SH-SY5Y (cell line): Measurements from ENCODE around the gene PRRT1.

Experiments used
- GATA2 ChIP-seq: IDR thresholded peaks from 2 replicates; pipeline ENCODE4 v1.6.1; 2011; ENCODE audit warnings: mild to moderate bottlenecking, low read depth, low read length
- GATA3 ChIP-seq: IDR thresholded peaks from 2 replicates; pipeline ENCODE4 v1.6.1; 2011; ENCODE audit warnings: low read depth, mild to moderate bottlenecking, low read length, moderate library complexity

The PRRT1 gene

DNA sequence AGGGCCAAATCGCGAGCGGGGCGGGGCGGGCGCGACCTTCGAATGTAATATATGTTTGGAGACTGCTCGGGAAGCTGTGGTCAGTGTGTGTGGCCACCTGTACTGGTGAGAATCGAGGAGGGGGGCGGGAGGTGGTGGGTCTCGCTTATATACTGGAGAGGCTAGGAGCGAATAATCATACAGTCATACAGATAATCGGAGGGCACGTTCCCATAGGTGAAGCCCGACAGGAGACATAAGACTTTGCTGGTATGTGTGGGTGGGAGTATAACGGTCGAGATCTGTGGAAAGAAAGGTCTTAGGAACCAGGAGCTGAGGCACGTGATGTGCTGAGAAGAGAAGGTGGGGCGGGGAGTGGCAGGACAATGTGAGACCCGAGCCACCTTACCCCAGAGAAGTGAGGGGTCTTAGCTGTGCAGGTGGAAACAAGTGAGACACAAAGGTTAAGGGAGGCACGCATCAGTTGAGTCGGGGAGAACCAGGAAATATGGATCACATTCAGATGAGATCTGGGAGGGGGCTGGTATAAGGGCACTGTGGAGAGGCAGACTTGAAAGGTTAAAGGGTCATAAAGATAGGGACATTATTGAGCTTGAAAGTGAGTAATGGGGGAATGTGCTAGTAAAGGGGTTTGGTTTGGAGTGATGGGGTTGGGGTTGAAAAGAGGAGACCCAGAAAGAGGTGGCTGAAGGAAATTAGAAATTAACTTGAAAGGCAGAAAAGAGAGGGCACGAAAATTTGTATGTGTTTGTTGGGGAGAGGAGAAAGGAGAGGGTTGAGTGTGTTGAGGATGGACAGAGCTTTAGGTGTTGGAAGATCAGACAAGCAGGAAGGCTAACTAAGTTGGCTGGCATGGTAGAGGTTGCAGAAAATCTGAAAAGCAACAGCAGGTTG is 27.1 kb upstream of the PRRT1 start:
- TF ChIP-seq GATA3 (no peak), GATA2 (no peak)

- TF ChIP-seq GATA3 = no peak
- no peak for TF ChIP-seq GATA2
Observed at GRCh38 chr6:32177788-32178546, 26.2 kb upstream of the PRRT1 start, which contains the start of gene RNF5. RNF5 (plus strand) TSS chr6:32178405; CDS start chr6:32178512, 107 bp downstream.

DNA sequence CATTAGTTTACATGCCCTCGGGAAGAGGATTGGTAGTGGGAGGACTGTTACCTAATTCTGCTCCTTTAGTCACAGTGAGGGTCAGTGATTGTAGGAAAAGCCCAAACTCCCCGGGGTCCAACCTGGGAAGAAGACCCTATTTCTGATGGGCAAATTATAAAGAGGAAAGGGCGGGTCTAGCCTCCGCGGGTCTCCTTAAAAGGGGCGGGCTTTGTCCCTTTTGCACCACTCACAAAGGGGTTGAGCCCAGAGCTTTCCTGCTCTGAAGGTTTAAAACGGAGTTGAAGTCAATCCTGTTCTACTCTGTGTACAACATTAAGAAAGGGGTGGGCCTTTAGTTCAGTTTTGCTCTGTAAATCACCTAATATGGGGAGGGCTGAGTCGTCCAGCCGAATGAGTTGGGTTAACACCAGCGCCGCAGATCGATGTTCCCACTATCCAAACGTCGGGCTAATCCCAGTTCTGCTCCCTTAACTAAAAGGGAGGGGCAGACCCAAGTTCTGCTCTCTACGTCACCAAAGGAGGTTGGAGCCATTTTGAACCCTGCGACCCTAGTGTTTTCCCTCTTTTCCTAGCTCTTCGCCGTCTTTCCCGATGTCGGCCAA is 25.5 kb upstream of the PRRT1 start:
- TF ChIP-seq GATA3 = no peak
- no peak for TF ChIP-seq GATA2

DNA sequence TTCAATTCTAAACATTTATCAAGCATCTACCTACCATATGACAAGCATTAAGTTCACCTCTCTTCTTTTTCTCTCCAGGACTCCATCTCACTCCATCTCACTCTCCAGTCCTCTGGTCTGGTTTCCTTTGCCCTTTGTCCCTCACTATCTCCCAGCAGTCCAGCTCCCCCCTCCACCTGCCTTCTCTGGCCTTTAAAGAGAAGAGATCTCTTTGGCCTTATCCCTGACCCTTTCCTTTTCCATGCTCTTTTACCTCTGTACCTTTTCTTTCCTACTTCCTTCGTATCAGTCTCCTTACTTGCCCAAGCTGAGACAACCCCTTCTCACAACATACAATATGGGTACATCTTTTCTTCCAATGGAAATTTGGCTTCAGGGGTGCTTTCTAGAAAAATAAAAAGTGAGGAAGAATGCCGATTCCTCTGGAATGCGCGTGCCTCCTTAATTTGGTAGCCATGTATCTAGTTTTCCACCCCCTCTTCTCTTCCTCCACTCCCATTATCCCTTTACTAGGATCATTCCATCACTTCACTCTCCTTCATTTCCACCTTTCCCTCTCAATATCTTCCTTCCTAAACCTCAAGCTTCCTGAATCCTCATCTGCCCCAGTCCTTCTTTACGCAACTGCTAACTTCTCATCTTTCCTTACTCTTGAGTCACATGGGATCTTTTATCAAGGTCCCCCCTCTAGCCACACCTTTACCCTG is 24.9 kb upstream of the PRRT1 start:
- TF ChIP-seq GATA3 (no peak), GATA2 (no peak)

DNA sequence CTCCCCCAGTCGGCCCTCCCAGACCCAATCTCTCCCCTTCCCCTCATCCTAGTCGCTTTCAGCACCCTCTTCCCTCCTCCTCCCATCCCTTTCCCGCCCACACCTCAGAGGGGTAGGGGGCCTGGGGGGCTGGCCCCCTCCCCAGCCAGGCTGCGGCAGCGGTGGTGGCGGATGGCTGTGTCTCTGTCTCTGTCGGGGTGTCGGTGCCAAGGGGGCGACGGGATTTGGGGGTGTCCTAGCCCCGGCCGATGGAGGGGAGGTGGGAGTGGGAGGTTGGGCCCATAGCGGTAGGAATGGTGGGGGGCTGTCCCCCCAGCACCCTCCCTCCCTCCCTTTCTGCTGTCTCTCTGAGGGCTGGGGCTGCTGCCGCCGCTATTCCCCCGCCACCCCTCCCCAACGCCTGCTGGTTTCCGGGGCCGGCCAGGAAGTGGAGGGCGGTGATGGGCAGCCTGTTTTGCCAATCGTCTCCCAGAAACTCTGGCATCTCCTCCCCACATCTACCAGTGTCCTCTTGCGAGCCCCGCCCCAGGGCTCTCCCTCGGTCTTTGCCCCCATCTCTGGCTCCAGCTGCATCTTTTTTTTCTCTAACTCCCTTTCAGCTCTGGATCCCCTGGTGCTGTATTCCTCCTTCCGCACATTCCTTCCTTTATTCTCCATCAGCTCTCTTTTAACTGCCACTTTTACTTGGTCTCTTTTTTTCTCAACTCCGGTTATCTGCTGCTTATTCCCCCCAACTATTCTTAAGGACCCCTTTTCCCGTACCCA is 24.2 kb upstream of the PRRT1 start, which contains the start of gene AGPAT1:
Gene AGPAT1 (minus strand): TSS at position 374 of the 765 bp plus-strand sequence. CDS start 4,588 bp downstream, outside the sequence.
- TF ChIP-seq GATA3 = no peak
- no peak; the same call in 1 of the 2 replicates for TF ChIP-seq GATA2

- TF ChIP-seq GATA2 = no peak
- TF ChIP-seq GATA3 = no peak
Observed at GRCh38 chr6:32175322-32175710, 23.6 kb upstream of the PRRT1 start.

GRCh38 chr6:32174416-32174815 is 22.7 kb upstream of the PRRT1 start:
- no peak for TF ChIP-seq GATA2
- TF ChIP-seq GATA3 = no peak

DNA sequence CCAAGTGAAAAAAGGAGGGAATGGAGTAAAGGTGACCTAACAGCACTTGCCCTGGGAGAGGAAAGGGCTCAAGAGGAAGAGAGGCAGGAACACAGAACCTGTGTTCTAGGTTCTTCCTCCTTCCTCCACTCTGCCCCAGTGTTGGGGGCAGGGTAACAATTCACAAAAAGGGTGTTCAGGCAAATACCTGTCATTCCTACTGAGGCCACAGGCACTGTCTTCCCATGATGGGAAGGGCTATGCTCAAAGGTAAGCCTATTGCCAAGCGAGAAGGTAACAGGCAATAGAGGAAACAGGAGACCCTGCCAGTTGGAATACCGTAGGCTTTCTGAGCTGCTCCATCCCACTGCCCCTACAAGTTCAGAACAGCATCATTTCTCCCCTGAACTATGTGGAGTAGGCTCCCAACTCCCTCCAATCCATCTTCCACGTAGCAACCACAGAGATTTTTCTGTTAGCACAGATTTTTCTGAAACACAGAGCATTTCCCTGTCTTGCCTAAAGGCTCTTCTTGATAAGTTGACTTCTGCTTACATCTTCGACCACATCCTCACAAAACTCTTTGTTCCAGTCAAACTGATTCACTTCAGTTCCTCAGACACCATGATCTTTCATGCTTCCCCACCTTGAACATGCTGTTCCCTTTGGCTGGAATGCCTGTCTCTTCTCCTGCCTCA is 21.4 kb upstream of the PRRT1 start:
- TF ChIP-seq GATA2 (no peak), GATA3 (no peak)

GRCh38 chr6:32171234-32171633 is 19.5 kb upstream of the PRRT1 start:
- TF ChIP-seq GATA2 (no peak), GATA3 (no peak)

GRCh38 chr6:32170294-32170693 is 18.6 kb upstream of the PRRT1 start:
- TF ChIP-seq GATA2 (no peak), GATA3 (no peak)

- TF ChIP-seq GATA3 = no peak
- no peak for TF ChIP-seq GATA2
Observed at GRCh38 chr6:32168807-32169591, 17.3 kb upstream of the PRRT1 start.

DNA sequence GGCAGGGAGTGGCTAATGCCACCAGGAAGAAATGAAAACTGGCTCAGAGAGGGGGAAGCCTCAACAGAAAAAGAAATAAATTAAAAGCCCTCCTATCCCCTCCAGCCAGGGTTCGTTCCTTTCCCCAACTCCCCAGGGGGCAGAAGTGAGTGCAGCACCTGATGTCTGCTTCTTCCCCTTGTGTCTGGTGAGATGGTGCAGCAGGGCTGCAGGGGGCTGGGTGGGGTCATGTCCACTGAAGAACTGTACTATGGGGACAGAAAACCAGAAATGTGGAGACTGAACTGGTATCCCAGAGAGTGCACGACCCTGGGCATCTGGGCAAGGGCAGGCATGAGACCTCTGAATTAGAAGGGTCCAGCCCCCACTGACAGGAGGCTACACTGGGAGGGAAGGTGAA is 16.6 kb upstream of the PRRT1 start:
- TF ChIP-seq GATA3 = no peak
- no peak for TF ChIP-seq GATA2
